Retina (tissue), 1 donor: ENCODE results near the gene SMYD4.
A peak's percentile ranks its signal among the peaks of the same experiment; 100 is the strongest.
"Not testable (repeated sequence)": the region's sequence is repeated elsewhere in the genome, so short reads cannot be mapped to it uniquely, and the experiment has no call there.

ENCODE experiments used
- DNase-seq: peaks from one replicate; pipeline ENCODE4 v3.0.0-alpha.2; 2016

Gene SMYD4

GRCh38 chr17:1779571-1780131 lies 50.1 kb downstream of the SMYD4 start:
- DNase-seq = no peak

- no peak for DNase-seq
These were observed 52.8 kb downstream of the SMYD4 start for GRCh38 chr17:1776857-1777256.

- DNase-seq = no peak
These were observed 53.4 kb downstream of the SMYD4 start for GRCh38 chr17:1776328-1776727.

- no peak for DNase-seq
These were observed 55.1 kb downstream of the SMYD4 start for GRCh38 chr17:1774390-1775176.

GRCh38 chr17:1773696-1774181 lies 56.0 kb downstream of the SMYD4 start:
- no peak for DNase-seq

GRCh38 chr17:1773000-1773695 lies 56.6 kb downstream of the SMYD4 start:
- DNase-seq = not testable (repeated sequence)

GRCh38 chr17:1769822-1770477 lies 59.8 kb downstream of the SMYD4 start:
- peak; percentile 61 for DNase-seq

GRCh38 chr17:1767358-1767757 lies 62.3 kb downstream of the SMYD4 start:
- no peak for DNase-seq

- DNase-seq = no peak
These were observed 63.1 kb downstream of the SMYD4 start for GRCh38 chr17:1766382-1767135.

GRCh38 chr17:1765576-1765975 lies 64.1 kb downstream of the SMYD4 start:
- DNase-seq = no peak

- not testable (repeated sequence) for DNase-seq
These were observed 65.0 kb downstream of the SMYD4 start for GRCh38 chr17:1764705-1765104.

- DNase-seq = peak; percentile 39
These were observed 65.4 kb downstream of the SMYD4 start for GRCh38 chr17:1764284-1764683.

GRCh38 chr17:1762901-1763898 lies 66.5 kb downstream of the SMYD4 start:
- peak; percentile 78 for DNase-seq

GRCh38 chr17:1762233-1762900 lies 67.3 kb downstream of the SMYD4 start:
- DNase-seq = peak; percentile 68

- no peak for DNase-seq
These were observed 70.2 kb downstream of the SMYD4 start for GRCh38 chr17:1759529-1759928.

GRCh38 chr17:1758807-1759206 lies 70.9 kb downstream of the SMYD4 start:
- DNase-seq = no peak

- no peak for DNase-seq
These were observed 73.9 kb downstream of the SMYD4 start for GRCh38 chr17:1755827-1756262.

- no peak for DNase-seq
These were observed 74.4 kb downstream of the SMYD4 start for GRCh38 chr17:1755252-1755826.

- no peak for DNase-seq
These were observed 75.1 kb downstream of the SMYD4 start for GRCh38 chr17:1754430-1755112.
